GM18526 (cell line): ENCODE measurements around the gene PJA2.

Experiments
- POLR2A ChIP-seq: IDR thresholded peaks from 3 replicates; pipeline ENCODE4 v1.6.1; 2011; ENCODE audit not compliant: insufficient read length; ENCODE audit errors: extremely low read depth

PJA2 gene

DNA sequence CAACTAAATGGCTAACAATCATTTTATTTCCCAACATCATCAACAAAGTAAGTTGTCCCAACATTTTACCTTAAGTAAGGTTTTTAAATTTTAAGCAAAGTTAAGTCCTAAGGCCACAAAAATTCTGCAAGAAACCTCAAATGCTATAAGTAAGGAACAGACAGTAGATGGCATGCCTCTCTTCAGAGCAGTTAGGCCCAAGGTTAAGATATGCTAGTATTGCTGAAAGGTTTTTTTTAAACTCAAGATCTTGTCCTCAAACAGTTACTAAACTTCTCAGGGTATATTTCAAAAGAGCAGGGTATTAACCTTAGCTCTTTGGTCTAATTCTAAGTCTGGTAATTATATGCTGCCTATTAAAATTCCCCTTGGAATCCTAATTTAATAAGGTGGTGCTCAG is 35.1 kb downstream of the PJA2 start:
- no peak for TF ChIP-seq POLR2A

GRCh38 chr5:109373932-109374331 is 35.8 kb downstream of the PJA2 start:
- no peak for TF ChIP-seq POLR2A

DNA sequence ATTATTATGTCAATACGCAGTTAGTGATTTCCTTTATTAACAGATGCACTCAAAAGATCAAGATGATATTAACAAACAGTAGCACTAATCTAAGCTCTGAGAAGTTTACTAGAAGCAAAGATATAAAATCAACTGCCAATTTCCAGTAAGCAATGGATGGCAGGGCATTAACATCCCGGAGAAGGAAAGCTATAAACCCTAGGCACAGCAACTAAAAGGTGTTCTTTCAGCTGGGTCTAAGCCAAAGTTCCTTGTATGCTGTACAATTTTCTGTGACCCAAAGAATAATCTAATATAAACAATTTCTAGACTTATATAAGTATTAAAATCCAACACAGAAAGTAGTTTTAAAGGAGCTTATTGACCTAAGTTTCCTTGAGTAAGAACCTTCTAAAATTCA is 39.4 kb downstream of the PJA2 start:
- TF ChIP-seq POLR2A, result no peak

DNA sequence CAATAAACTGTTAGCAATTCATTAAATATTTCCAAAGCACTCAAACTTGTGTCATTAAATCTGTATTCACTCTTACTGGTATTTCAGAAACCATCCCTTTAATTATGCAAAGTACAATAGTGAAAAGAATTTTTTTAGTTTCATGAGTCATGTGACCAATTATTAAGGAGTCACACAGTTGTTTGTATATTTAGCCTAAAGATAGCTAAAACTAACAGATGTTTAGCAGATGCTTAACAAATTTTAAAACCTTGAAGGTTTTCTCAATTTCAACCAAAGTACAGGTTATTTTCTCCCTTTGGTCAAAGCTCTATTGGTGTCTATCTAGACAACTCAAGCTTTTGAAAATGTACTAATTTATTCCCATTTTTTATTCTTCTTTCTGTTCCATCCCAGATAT is 44.1 kb downstream of the PJA2 start:
- no peak for TF ChIP-seq POLR2A

DNA sequence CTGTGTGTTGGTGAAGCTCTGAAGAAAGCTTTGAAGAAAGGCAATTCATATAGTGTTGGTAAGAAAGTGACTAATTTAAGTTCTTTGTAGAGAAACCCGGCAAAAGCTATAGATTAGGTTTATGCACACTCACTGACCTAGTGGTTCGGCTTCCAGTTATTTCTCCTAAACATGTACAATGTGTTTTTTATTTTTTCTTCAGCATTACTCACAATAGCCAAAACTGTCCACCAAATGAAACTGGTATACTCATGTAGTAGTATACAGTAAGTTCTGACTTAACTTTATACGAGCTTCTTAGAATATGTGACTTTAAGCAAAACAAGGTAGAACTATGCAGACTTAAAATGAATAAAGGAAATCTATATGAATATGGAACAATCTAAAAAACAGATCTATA is 44.8 kb downstream of the PJA2 start:
- no peak for TF ChIP-seq POLR2A

DNA sequence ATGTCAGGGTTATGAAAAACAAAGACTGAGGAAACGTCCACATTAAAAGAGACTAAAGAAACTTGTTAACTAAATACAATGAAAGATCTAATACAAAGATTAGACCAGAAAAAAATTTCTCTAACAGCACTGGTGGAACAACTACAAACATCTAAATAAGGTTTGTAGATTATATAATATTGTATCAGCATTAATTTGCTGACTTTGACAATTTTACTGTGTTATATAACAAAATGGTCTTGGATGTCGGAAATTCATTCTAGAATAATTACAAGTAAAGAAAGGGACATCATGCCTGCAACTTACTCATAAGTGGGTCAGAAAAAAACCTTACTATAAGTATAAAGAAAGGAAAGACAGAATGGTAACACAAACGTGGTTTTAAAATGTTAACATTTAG is 50.1 kb downstream of the PJA2 start:
- no peak for TF ChIP-seq POLR2A

- no peak for TF ChIP-seq POLR2A
These were observed 52.0 kb downstream of the PJA2 start for GRCh38 chr5:109357807-109358206.

DNA sequence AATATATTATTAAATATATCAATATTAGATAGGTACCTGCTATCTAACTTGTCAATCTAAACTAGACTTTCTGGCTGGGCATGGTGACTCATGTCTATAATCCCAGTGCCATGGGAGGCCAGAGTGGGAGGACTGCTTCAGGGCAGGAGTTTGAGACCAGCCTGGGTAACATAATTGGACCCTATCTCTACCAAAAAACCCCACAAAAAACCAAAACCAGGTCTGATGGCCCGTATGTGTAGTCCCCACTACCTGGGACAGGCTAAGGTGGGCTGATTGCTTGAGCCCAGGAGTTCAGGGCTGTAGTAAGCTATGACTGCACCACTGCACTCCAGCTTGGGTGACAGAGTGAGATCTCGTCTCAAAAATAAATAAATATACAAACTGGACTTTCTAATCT is 55.0 kb downstream of the PJA2 start:
- TF ChIP-seq POLR2A, result no peak

- no peak for TF ChIP-seq POLR2A
These were observed 57.5 kb downstream of the PJA2 start for GRCh38 chr5:109351988-109352864.

DNA sequence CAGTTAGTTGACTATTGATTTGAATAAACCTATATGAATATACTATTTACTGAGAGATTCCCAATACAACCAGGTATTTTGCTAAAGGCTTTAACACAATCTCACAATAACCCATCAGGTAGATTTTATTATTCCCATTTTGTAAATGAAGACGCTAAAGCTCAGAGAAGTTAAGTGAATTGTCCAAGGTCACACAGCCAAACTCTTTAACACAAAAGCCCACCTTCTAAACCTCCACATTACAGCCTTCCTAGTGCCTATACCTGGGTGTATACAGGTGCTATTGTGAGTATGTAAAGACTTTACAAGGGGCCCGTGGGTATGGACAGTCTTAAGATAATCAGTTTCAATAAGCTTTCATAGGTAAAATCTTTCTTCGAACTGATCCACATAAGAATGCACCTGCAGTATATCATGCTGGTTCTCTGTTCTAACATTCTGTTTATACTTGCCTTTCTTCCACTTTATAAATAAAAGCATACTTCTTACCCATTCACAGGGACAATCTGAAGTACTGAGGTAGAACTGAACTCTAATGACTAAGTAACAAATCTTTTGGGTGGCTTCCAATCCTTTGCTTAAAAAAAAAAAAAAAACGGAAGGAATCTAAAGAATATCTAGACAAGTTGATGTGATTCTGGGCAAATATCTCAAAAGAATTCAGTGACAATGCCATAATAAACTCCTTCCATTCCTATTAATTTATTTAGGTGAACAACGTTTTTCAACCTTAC is 59.1 kb downstream of the PJA2 start:
- no peak for TF ChIP-seq POLR2A

DNA sequence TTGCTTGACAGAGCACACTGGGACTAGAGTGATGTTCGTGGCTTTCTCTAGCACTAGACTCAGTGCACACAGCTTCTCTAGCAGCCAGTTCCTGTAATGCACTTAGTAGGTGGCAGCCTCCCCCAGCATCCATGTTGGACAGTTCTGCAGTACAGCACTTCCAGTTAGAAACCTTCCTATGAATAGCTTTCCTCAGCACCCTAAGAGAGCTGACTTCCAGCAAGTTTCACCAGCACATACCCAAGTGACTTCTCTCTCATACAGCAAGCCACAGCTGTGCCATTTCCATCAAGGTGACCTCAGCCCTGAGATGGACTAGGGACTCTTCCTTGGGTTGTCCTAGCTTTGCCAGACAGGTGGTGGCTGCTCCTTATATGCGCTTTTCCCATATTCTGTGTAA is 60.4 kb downstream of the PJA2 start:
- TF ChIP-seq POLR2A, result no peak

GRCh38 chr5:109347252-109347888 is 62.4 kb downstream of the PJA2 start:
- TF ChIP-seq POLR2A, result no peak

GRCh38 chr5:109345699-109346098 is 64.1 kb downstream of the PJA2 start:
- TF ChIP-seq POLR2A, result no peak

GRCh38 chr5:109340351-109340750 is 69.4 kb downstream of the PJA2 start:
- no peak for TF ChIP-seq POLR2A

- no peak for TF ChIP-seq POLR2A
These were observed 74.7 kb downstream of the PJA2 start for GRCh38 chr5:109335114-109335513.

GRCh38 chr5:109334056-109334455 is 75.7 kb downstream of the PJA2 start:
- TF ChIP-seq POLR2A, result no peak
